HepG2 (cell line): ENCODE data around the gene TNFSF12.

Experiments
- FOXK1 ChIP-seq: sonication (generic); formaldehyde crosslinking; IDR thresholded peaks from 2 replicates; pipeline ENCODE4 v1.4.0; 2020; ENCODE audit warnings: low read depth, missing genetic modification reagents, borderline replicate concordance
- POLR2A ChIP-seq, 2 experiments: IDR thresholded peaks; 2 replicates each; pipeline ENCODE4 v1.6.1; 2011; ENCODE audit warnings: low read depth in 2 of 2, low read length in 2 of 2, mild to moderate bottlenecking in 1 of 2, moderate library complexity in 1 of 2; ENCODE audit not compliant: insufficient read depth in 1 of 2

DNA sequence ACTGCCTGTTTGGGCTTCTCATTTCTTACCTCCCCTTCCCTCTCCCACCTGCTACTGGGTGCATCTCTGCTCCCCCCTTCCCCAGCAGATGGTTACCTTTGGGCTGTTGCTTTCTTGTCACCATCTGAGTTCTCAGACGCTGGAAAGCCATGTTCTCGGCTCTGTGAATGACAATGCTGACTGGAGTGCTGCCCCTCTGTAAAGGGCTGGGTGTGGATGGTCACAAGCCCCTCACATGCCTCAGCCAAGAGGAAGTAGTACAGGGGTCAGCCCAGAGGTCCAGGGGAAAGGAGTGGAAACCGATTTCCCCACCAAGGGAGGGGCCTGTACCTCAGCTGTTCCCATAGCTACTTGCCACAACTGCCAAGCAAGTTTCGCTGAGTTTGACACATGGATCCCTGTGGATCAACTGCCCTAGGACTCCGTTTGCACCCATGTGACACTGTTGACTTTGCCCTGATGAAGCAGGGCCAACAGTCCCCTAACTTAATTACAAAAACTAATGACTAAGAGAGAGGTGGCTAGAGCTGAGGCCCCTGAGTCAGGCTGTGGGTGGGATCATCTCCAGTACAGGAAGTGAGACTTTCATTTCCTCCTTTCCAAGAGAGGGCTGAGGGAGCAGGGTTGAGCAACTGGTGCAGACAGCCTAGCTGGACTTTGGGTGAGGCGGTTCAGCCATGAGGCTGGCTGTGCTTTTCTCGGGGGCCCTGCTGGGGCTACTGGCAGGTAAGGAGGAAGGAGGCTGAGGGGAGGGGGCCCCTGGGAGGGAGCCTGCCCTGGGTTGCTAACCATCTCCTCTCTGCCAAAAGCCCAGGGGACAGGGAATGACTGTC lies 30.4 kb downstream of the TNFSF12 start, which contains the start of gene CD68:
- peak; percentile 87 to 88 for TF ChIP-seq POLR2A (IDR thresholded peaks at IDR 0.05; ENCODE audit: insufficient read depth in 1 of 2, low read depth in 2 of 2, low read length in 2 of 2)
- peak; percentile 42; the same call in 1 of the 2 replicates for TF ChIP-seq FOXK1
